ENCODE results near the gene CSF2. TPM values are rescaled to one million over a fixed set of nuclear protein-coding genes. Genes with fewer than 3 reads are reported as not detected.

The CSF2 gene
- total RNA-seq, 4 donors from 2014 or later = not detected

DNA sequence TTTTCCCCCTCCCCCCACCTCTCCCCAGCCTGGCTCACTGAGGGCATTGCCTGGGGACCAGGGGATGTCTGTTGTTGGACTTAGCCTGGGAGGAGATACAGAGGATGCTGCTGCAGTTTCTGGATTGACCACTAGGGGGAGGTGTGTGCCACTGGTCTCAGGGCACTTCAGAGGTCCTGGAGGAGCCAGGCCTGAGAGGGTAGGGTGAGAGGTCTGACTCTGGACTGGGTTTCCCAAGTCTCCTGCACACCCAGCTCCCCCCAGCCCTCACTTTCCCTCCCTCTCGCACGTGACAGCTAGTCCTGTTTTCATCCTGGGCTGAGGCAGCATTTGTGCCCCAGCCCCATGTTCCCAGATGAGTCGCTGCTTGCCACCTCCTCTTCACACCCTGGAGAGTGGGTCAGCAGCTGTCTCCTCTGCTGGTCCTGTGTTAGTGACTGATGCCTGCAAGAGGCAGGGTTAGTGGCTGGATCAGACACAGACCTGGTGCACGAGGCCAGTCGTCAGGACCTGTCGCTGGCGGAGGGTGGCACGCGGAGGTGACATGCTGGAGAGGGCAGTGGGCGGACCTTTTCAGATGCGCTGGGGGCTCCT is 8.8 kb upstream of the CSF2 start:
- Histone ChIP-seq H3K4me3 (no peak overlapping the region), H3K4me1 (no peaks in the 10 kb centered on the region), H3K9me3 (no peaks in the 10 kb centered on the region), H3K27me3 (no peaks in the 10 kb centered on the region), H3K27ac (replicated peaks in 1 of 4) (no peak overlapping the region), H3K36me3 (no peaks in the 10 kb centered on the region)
- intact Hi-C loops (cut with DNase I) = no loop called here
- no peak for DNase-seq (ENCODE audit: extremely low spot score)
- TF ChIP-seq EP300 (IDR thresholded peaks at IDR 0.05) = no peak
- TF ChIP-seq POLR2AphosphoS5 (IDR thresholded peaks at IDR 0.05) = no peak
- TF ChIP-seq POLR2A (IDR thresholded peaks at IDR 0.05; ENCODE audit: low read depth) = no peak
- TF ChIP-seq, protein P1, sequence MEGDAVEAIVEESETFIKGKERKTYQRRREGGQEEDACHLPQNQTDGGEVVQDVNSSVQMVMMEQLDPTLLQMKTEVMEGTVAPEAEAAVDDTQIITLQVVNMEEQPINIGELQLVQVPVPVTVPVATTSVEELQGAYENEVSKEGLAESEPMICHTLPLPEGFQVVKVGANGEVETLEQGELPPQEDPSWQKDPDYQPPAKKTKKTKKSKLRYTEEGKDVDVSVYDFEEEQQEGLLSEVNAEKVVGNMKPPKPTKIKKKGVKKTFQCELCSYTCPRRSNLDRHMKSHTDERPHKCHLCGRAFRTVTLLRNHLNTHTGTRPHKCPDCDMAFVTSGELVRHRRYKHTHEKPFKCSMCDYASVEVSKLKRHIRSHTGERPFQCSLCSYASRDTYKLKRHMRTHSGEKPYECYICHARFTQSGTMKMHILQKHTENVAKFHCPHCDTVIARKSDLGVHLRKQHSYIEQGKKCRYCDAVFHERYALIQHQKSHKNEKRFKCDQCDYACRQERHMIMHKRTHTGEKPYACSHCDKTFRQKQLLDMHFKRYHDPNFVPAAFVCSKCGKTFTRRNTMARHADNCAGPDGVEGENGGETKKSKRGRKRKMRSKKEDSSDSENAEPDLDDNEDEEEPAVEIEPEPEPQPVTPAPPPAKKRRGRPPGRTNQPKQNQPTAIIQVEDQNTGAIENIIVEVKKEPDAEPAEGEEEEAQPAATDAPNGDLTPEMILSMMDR (IDR thresholded peaks at IDR 0.05) = peak; percentile 75 to 96 (median 78)
- 90% methylated on average over 9 of the region's 11 CpGs for WGBS

DNA sequence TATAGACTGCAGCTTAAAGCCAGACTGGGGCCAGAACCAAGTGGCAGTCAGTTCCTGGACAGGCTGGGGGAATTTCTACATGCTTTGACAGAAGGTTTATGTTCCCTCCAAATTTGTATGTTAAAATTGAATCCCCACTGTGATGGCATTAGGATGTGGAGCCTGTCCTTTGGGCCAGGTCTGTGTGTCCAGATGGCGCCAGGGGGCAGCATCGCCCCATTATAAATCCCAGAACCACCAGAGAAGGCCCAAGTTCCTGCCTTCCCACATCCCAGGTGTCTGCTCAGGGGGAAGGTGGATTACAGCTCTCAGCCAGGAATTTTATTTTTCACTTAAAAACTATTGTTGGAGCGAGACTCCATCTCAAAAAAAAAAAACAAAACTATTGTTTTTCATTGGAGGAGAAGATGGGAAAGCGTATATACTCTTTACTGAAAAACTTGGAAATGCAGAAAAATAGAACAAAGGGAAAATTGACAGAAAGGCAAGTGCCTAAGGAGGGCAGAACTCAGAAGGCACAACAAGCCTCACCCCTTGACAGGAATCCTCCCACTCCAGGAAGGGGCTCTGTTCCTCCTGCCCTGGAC is 8.1 kb upstream of the CSF2 start:
- Histone ChIP-seq H3K36me3 (no peaks in the 10 kb centered on the region), H3K27me3 (no peaks in the 10 kb centered on the region), H3K4me3 (no peak overlapping the region), H3K9me3 (no peaks in the 10 kb centered on the region), H3K27ac (replicated peaks in 1 of 4) (no peak overlapping the region), H3K4me1 (no peaks in the 10 kb centered on the region)
- DNase-seq (ENCODE audit: extremely low spot score) = no peak
- TF ChIP-seq, protein P1 (IDR thresholded peaks at IDR 0.05) = peak in 1 of 3 experiments; percentile 33
- TF ChIP-seq POLR2AphosphoS5 (IDR thresholded peaks at IDR 0.05) = no peak
- intact Hi-C loops (cut with DNase I) = no loop called here
- 81% methylated on average over 4 of the region's 4 CpGs for WGBS

DNA sequence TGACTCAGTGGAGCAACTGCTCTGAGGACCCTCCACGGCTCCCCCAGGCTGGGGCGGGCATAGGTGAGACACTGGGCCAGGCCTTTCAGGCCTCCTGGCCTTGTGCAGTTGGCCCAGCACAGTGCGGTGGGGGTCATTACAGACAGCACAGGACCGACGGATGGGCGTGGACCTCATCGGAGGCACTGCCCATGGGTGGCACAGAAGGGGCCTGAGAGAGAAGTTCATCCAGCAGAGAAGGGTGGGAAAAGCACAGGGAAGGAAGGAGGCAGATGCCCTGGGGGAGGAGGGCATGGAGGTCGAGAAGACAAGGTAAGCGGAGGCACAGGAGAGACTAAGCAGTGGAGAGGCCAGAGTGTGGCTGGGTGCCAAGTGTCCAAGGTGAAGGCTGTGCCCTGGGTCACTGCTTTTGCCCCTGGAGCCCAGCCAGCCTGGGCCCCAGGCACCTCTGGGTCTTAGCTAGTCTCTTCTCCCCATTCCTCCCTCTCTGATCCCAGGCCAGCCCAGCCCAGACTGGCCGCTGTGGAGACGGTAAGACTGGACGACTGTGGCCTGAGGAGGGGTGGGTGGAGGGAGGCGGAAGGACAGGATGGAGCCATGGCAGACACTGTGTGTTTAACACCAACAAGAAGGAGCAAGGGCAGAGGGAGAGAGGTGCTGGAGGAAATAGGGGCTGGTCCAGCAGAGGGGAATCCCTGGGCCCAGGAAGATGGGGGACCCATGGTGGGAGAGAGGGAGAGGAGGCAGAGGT is 7.5 kb upstream of the CSF2 start:
- Histone ChIP-seq H3K4me1 (no peaks in the 10 kb centered on the region), H3K36me3 (no peaks in the 10 kb centered on the region), H3K27ac (replicated peaks in 1 of 4) (no peak overlapping the region), H3K9me3 (no peaks in the 10 kb centered on the region), H3K4me3 (no peak overlapping the region), H3K27me3 (no peaks in the 10 kb centered on the region)
- WGBS = 90% methylated on average over 13 of the region's 13 CpGs
- TF ChIP-seq, protein P1 (IDR thresholded peaks at IDR 0.05) = no peak
- TF ChIP-seq POLR2AphosphoS5 (IDR thresholded peaks at IDR 0.05) (no peak), POLR2A (IDR thresholded peaks at IDR 0.05; ENCODE audit: low read depth) (no peak), EP300 (IDR thresholded peaks at IDR 0.05) (no peak)
- intact Hi-C loops (cut with DNase I) = no loop called here
- no peak for DNase-seq (ENCODE audit: extremely low spot score)

DNA sequence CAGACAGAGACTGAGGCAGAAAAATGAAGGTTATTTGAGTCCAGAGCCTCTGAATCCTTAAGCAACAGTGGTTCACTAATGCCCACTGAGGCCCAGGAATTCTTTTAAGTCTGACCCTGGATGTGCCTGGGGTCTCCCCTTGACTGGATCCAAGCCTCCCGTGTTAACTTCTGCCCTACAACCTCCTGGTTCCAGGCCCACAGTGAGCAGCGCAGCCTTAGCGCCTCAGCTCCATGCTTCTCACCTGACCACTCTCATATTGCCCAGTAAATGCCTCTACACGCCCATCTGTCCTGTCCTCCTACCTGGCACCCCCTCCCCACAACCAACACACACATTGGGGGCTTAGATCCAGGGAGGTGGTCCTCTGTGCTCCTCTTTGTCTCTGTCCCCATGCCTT is 6.7 kb upstream of the CSF2 start:
- Histone ChIP-seq H3K4me3 (no peak overlapping the region), H3K27ac (replicated peaks in 1 of 4) (no peak overlapping the region), H3K9me3 (no peaks in the 10 kb centered on the region), H3K36me3 (no peaks in the 10 kb centered on the region), H3K4me1 (no peaks in the 10 kb centered on the region), H3K27me3 (no peaks in the 10 kb centered on the region)
- TF ChIP-seq EP300 (IDR thresholded peaks at IDR 0.05) (no peak), POLR2A (IDR thresholded peaks at IDR 0.05; ENCODE audit: low read depth) (no peak), POLR2AphosphoS5 (IDR thresholded peaks at IDR 0.05) (no peak)
- TF ChIP-seq, protein P1 (IDR thresholded peaks at IDR 0.05) = no peak
- intact Hi-C loops (cut with DNase I) = no loop called here
- no peak for DNase-seq (ENCODE audit: extremely low spot score)
- WGBS = 97% methylated on average over 4 of the region's 4 CpGs

All from esophagus muscularis mucosa (tissue), 4 donors.